Ecto neural progenitor cell (in vitro differentiated cells): ENCODE results near the gene LAMA5.

Source experiments
- DNase-seq: peaks from one replicate; pipeline ENCODE4 v3.0.0-alpha.2; 2018; ENCODE audit warnings: low spot score

Gene LAMA5

GRCh38 chr20:62311832-62312661, 55.1 kb downstream of the LAMA5 start:
- DNase-seq, result no peak

DNA sequence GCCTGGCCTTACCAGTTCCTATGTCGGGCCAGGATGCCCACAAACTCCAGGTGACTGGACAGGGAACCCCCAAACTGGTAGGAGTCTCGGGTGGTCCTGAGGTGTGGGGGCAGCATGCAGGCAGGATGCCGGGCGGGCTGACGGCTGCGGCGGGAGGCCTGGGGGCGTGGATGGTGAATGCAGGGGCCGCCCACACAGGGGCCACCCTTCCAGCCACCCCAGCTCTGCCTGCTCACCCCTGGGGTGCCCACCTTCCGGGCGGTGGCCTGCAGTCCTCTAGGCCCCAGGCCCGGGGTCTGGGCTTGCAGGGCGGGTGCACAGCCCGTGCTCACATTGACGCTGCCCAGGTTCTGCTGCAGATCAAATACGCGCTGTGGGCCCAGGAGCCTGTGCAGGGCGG, 56.0 kb downstream of the LAMA5 start:
- no peak for DNase-seq

DNA sequence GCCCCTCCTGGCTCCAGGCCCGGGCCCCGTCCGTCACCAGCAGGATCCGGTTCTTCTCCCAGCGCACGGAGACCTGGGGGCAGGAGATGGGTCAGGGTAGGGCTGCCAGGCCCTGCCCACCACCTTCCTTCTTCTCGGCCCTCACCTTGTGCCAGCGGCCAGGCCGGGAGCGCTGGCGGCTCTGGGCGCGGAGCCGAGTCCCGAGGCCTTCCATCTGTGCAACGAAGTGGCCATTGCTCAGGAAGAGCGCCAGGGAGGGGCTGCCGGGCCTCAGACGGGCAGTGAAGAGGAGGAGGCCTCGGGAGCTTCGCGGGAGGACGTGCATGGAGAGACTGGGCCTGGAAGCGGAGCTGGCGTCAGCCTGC, 56.4 kb downstream of the LAMA5 start:
- DNase-seq, result no peak

DNA sequence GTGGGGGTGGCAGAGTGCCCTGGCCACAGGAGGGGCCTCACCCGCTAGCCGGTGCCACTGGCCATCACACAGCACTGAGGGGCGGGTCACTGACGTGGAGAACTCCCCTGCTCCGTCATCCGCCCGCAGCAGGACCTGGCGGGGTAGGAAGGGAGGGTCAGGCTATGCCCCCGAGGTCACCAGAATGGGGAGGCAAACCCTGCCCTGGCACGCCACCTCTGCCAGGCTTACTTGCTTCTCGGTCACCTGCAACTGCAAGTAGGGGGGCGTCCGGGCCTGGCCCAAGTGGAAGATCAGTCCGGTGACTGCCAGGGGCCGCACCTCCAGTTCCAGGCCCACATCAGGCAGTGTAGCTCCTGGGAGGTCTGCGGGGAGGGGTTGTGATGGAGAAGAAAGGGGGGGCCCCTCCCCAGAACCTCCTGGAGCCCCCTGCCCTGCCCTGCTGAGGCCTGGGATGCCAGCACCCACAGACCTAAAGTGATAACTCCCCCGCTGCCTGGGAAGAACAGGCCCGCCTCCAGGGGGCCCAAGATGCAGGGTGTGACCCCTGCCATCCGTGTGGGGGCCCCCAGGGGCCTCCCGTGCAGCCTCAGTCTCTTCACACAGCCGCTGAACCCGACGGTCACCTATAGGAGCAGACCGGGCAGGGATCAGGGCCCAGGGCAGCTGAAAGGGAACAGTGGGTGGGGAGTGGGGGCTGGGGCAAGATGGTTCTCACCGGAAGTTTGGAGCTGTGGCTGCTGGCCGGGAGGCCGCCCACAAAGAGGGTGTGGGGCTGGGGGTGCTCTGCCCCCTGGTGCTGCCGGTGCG, 57.0 kb downstream of the LAMA5 start:
- DNase-seq, result no peak

GRCh38 chr20:62309198-62309944, 57.7 kb downstream of the LAMA5 start:
- no peak for DNase-seq

DNA sequence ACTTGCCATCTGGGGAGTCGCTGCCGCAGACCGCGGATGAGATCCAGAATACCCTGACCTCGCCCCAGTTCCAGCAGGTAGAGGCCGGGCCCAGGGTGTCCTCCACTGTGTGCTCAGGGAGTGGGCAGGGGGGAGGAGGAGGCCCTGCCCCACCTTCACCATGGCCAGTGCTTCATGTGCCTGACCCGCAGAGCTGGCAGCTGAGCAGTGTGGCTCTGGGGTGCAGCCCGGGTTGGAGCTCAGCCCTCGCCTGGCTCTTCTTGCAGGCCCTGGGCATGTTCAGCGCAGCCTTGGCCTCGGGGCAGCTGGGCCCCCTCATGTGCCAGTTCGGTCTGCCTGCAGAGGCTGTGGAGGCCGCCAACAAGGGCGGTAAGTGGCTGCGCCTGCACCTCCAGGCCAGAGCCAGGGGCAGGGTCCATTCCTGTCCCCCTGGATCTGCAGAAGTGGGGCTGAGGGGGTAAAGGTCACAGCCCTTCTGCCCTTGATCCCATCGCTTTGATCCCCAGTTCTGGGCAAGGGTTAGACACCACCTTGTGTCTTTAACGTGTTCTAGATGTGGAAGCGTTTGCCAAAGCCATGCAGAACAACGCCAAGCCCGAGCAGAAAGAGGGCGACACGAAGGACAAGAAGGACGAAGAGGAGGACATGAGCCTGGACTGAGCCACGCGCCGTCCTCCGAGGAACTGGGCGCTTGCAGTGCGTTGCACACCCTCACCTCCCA, 58.9 kb downstream of the LAMA5 start:
- no peak for DNase-seq

- no peak for DNase-seq
These were observed 59.6 kb downstream of the LAMA5 start for GRCh38 chr20:62307226-62308101.

- DNase-seq, result no peak
These were observed 60.5 kb downstream of the LAMA5 start for GRCh38 chr20:62306414-62307187.

- no peak for DNase-seq
These were observed 61.2 kb downstream of the LAMA5 start for GRCh38 chr20:62305765-62306413.

GRCh38 chr20:62305149-62305764, 61.9 kb downstream of the LAMA5 start:
- no peak for DNase-seq

DNA sequence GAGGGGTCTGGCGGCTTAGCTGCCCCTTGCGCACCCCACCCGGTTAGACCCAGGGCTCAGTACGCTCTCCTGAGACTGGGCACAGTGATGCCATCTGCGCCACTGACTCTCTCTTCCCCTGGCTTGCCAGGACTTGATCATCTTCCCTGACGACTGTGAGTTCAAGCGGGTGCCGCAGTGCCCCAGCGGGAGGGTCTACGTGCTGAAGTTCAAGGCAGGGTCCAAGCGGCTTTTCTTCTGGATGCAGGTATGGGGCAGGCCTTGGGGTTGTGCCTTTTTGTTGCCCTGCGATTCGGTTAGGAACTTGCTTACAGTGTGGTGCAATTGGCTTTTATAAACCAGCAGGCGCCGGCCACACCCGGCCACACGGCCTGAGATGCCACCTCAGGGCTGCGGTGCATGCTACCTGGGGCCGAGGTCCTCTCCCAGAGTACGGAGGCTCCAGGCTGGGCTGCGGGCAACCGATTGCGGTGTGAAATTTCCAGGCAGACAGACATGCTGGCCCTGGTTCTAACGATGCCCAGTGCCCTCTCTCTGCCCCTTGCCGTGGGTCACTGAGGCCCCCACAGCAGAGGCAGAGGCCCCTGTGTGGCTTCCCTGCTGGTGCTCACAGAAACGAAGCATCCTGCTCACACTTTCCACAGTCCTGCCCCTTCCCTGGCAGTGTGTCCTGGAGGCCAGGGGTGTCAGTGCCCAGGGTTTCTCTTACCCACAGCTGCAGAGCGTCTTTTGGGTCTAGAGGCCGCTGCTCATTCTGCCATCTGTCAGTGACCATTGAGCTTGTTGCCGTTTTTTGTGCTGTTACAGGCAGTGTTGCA, 62.6 kb downstream of the LAMA5 start:
- DNase-seq, result no peak

DNA sequence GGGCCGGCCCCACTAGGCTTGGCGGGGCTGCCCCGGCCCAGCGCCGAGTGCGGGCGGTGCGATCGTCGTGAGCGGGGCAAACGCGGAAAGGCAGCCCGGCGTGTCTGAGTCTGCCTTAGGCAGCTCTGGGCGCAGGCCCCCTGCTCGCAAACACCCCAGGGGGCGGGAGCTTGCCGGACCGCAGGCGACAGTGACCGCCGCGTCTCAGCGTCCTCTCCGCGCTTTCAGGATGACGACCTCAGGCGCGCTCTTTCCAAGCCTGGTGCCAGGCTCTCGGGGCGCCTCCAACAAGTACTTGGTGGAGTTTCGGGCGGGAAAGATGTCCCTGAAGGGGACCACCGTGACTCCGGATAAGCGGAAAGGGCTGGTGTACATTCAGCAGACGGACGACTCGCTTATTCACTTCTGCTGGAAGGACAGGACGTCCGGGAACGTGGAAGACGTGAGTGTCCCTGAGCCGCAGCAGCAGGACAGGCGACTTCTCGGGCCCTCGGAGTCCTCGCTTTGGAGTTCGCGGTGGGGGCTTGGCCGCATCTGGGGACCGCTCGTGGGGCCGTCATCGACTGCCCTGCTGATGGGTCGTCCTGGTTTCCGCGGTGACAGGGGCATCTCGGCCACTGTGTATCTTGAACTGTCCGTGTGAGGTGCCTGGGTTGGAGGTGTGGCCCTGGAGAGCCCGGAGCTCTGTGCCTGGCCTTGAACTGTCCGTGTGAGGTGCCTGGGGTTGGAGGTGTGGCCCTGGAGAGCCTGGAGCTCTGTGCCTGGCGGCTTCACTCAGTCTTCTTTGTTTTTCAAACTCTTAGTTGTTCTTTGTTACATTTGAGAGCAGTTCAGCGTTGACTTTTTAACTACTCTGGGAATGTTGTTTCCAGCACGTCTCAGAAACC, 63.5 kb downstream of the LAMA5 start:
- no peak for DNase-seq

DNA sequence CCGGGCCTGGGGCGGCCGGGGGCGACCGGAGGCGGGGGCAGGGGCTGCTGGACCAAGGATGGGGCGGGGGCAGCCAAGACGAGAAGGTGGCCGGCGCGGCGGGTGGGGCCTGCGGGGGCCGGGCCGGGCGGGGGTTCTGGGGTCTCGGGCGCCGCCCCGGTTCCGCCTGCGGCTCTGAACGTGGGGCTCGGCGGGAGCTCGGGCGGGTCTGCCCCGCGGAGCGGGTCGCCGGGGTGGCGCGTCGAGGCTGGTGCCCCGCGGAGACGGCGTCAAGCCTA, 64.1 kb downstream of the LAMA5 start:
- DNase-seq, result no peak

DNA sequence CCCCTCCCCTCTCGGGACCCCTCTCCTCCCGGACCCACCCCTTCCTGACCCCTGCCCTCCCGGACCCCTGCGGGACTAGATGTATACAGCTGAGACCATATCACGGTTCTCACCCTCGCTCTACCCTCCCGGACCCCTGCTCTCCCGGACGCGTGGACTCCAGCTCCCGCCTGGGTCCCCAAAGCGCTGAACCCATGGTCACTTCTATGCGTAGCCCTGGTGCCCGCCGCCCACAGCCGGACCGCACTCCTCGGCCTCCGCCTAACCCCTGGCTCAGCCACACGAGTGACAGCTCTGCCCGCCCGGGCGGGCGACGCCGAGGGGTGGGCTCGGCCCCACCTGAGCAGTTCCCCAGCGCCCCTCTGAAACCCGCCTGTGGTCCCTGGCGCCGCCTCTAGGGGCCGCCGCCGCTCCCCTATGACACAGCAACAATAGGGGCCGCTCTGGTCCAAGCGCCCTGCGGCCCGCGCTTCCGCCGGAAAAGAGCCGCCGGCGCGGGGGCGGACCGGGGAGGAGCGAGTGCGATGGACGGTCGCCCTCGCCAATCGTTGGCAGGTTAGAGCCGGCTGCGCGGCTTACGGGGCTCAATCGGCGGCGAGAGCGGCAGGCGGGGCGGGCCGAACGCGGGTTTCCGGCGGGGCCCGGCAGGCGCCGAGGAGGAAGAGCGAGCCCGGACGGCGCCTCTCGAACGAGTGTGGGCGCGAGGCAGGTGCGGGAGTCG, 64.6 kb downstream of the LAMA5 start, which contains the start of gene ADRM1:
TSS of gene ADRM1 (plus strand) at position 657 of the 721 bp plus-strand sequence. CDS start 572 bp downstream, outside the sequence.
- peak; percentile 98 for DNase-seq

- DNase-seq, result peak; percentile 91
These were observed 65.3 kb downstream of the LAMA5 start for GRCh38 chr20:62301773-62302340.

DNA sequence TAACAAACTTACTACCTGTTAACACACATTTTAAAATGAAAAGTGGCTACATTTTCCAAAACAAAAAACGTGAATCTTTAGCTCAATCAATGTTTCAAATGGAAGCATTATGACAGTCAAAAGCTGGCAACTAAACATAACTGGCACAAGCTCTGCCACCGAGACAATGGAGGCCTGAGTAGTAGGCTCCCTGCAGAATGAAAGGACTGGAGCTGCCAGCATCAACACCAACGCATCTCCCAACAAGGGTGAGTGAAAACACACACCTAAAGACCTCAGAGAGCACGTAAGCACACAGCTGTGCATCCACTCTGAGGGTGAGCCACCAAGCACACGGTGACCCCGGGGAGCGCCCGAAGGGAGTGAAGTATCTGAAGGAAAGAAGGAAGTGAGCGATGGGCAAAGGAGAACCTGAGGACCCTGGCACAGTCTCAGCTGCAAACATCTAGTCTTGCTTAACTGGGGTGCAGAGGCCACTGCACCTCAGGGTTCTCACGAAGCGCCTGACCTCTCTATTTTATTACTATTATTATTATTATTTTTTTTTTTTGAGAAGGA, 65.9 kb downstream of the LAMA5 start:
- DNase-seq, result no peak
